ENCODE measurements around the gene CABLES1. TPM values are rescaled to one million over a fixed set of nuclear protein-coding genes. Genes with fewer than 3 reads are reported as not detected.

The CABLES1 gene
- total and polyA plus RNA-seq, 2 of the 4 experiments (the other 2 are of a cell fraction): 4.7 to 5.7 TPM

DNA sequence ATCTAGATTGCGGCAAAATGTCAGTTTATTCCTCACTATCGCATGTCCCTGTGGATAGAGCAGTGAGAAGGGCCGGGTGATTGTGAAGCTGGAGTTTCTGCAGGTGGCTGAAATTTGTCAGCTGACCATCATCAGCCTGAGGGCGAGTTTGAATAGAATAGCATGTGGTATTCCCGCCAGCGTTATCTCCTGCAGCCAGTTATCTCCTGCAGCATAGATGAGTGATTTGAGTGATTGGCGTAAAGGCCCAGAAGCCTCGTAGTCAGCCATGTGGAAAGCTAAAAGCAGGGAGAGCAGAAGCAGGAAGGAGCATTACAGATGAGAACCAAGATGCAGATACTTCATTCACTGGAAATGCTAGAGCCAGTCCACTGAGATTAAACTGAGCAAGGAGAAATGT is 65.5 kb downstream of the CABLES1 start:
- Histone ChIP-seq H2BK15ac (ENCODE audit: low read depth, low read length) (no peak overlapping the region; the same call in 2 of the 3 replicates), H4K8ac (ENCODE audit: low read depth in 2 of 2, low read length in 2 of 2) (no peak overlapping the region), H3K23ac (ENCODE audit: low read depth, low read length) (no peak overlapping the region), H3K4me3 (ENCODE audit: insufficient read depth, low read depth, low read length) (no peak overlapping the region), H2BK5ac (ENCODE audit: low read depth, low read length, poor library complexity, severe bottlenecking) (no peak overlapping the region), H3K18ac (ENCODE audit: low read depth, low read length) (no peak overlapping the region), H3K9ac (ENCODE audit: low read depth, low read length) (no peak overlapping the region), H3K79me1 (ENCODE audit: low read depth in 1 of 2, low read length in 2 of 2) (peaks cover 5 to 31% of the 10 kb centered on the region in 2 experiments; a peak in 3 of 4 replicates), H2AFZ (replicated peaks; ENCODE audit: low read length, poor library complexity) (no peak overlapping the region), H4K91ac (ENCODE audit: insufficient read depth, low read depth, low read length) (no peak overlapping the region), H3K36me3 (ENCODE audit: control insufficient read depth, insufficient read depth, low read length) (peaks cover 39% of the 10 kb centered on the region), H3K9me3 (ENCODE audit: control insufficient read depth, insufficient read depth, low read length) (peaks cover 3% of the 10 kb centered on the region; the same call in 1 of the 2 replicates), H3K4me1 (ENCODE audit: control insufficient read depth, insufficient read depth, low read length) (peaks cover 13% of the 10 kb centered on the region), H3K4ac (ENCODE audit: low read depth, low read length) (no peak overlapping the region), H3K14ac (replicated peaks; ENCODE audit: low read depth, low read length) (no peak overlapping the region), H3K4me2 (ENCODE audit: low read depth, low read length) (no peak overlapping the region), H3K27ac (ENCODE audit: insufficient read depth, low read length) (no peak overlapping the region), H3K27me3 (ENCODE audit: control insufficient read depth, insufficient read depth, low read length) (no peaks in the 10 kb centered on the region), H2BK20ac (ENCODE audit: low read depth, low read length) (no peak overlapping the region), H2AK5ac (ENCODE audit: low read depth, low read length) (no peak overlapping the region; the same call in 1 of the 2 replicates), H3K56ac (ENCODE audit: extremely low read depth, insufficient read depth, low read length) (no peak overlapping the region), H2BK120ac (ENCODE audit: low read depth, low read length) (no peak overlapping the region), H3K9me1 (ENCODE audit: insufficient read depth, low read length) (peaks cover 15% of the 10 kb centered on the region), H4K5ac (ENCODE audit: low read depth, low read length) (no peak overlapping the region), H2AK9ac (replicated peaks; ENCODE audit: low read depth, low read length, poor library complexity) (no peak overlapping the region), H4K20me1 (ENCODE audit: insufficient read depth, low read length) (no peaks in the 10 kb centered on the region)
- intact Hi-C loops (cut with micrococcal nuclease): no loop called here
- ATAC-seq (ENCODE audit: low read depth) (no peak), DNase-seq (no peak)
- ChIA-PET POLR2A (ENCODE audit: unreplicated experiment) (no interaction called here), CTCF (no interaction called here)
- dilution Hi-C loops (cut with HindIII; ENCODE audit: low sequenced_read_pairs, unreplicated experiment): no loop called here
- TF ChIP-seq MAFK (IDR thresholded peaks at IDR 0.05; ENCODE audit: low read depth, low read length) (no peak), MAZ (IDR thresholded peaks at IDR 0.05; ENCODE audit: borderline replicate concordance, low read depth, low read length) (no peak), RFX5 (IDR thresholded peaks at IDR 0.05; ENCODE audit: low read depth, low read length) (no peak), BHLHE40 (IDR thresholded peaks at IDR 0.05; ENCODE audit: low read depth, low read length) (no peak), FOS (IDR thresholded peaks at IDR 0.05; ENCODE audit: low read depth, low read length) (no peak), POLR2A (IDR thresholded peaks at IDR 0.05; ENCODE audit: low read depth, low read length) (no peak), CHD1 (IDR thresholded peaks at IDR 0.05; ENCODE audit: low read depth, low read length) (no peak), CEBPB (IDR thresholded peaks at IDR 0.05; ENCODE audit: low read depth, low read length) (no peak), NFE2L2 (IDR thresholded peaks at IDR 0.05; ENCODE audit: low read depth, low read length) (no peak), MXI1 (IDR thresholded peaks at IDR 0.05; ENCODE audit: borderline replicate concordance, low read depth, low read length) (no peak), RCOR1 (IDR thresholded peaks at IDR 0.05; ENCODE audit: insufficient replicate concordance, low read length) (no peak), SMC3 (IDR thresholded peaks at IDR 0.05; ENCODE audit: low read depth, low read length) (no peak), RAD21 (IDR thresholded peaks at IDR 0.05; ENCODE audit: low read length) (no peak)
- TF ChIP-seq, protein P1, sequence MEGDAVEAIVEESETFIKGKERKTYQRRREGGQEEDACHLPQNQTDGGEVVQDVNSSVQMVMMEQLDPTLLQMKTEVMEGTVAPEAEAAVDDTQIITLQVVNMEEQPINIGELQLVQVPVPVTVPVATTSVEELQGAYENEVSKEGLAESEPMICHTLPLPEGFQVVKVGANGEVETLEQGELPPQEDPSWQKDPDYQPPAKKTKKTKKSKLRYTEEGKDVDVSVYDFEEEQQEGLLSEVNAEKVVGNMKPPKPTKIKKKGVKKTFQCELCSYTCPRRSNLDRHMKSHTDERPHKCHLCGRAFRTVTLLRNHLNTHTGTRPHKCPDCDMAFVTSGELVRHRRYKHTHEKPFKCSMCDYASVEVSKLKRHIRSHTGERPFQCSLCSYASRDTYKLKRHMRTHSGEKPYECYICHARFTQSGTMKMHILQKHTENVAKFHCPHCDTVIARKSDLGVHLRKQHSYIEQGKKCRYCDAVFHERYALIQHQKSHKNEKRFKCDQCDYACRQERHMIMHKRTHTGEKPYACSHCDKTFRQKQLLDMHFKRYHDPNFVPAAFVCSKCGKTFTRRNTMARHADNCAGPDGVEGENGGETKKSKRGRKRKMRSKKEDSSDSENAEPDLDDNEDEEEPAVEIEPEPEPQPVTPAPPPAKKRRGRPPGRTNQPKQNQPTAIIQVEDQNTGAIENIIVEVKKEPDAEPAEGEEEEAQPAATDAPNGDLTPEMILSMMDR (conservative IDR thresholded peaks at IDR 0.05; ENCODE audit: low read depth, low read length): no peak
- TF ChIP-seq, protein P2, sequence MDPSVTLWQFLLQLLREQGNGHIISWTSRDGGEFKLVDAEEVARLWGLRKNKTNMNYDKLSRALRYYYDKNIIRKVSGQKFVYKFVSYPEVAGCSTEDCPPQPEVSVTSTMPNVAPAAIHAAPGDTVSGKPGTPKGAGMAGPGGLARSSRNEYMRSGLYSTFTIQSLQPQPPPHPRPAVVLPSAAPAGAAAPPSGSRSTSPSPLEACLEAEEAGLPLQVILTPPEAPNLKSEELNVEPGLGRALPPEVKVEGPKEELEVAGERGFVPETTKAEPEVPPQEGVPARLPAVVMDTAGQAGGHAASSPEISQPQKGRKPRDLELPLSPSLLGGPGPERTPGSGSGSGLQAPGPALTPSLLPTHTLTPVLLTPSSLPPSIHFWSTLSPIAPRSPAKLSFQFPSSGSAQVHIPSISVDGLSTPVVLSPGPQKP (IDR thresholded peaks at IDR 0.05; ENCODE audit: borderline replicate concordance, low read depth, low read length): no peak
- TF ChIP-seq, protein P3, sequence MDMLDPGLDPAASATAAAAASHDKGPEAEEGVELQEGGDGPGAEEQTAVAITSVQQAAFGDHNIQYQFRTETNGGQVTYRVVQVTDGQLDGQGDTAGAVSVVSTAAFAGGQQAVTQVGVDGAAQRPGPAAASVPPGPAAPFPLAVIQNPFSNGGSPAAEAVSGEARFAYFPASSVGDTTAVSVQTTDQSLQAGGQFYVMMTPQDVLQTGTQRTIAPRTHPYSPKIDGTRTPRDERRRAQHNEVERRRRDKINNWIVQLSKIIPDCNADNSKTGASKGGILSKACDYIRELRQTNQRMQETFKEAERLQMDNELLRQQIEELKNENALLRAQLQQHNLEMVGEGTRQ (IDR thresholded peaks at IDR 0.05; ENCODE audit: low read depth, low read length): no peak
- BruUV-seq (replicated peaks): no TSS peak
- 89% methylated on average over 5 of the region's 8 CpGs; no CpG with 5 or more reads in 1 of the 2 experiments for WGBS, 2 experiments (ENCODE audit: extremely low coverage in 2 of 2, insufficient read length in 1 of 2)
- in situ Hi-C loops (cut with MboI; ENCODE audit: low sequenced_read_pairs): no loop called here
